ENCODE measurements around the gene TRIP10.
"Not testable (repeated sequence)": the region's sequence is repeated elsewhere in the genome, so short reads cannot be mapped to it uniquely, and the experiment has no call there.

TRIP10 gene

DNA sequence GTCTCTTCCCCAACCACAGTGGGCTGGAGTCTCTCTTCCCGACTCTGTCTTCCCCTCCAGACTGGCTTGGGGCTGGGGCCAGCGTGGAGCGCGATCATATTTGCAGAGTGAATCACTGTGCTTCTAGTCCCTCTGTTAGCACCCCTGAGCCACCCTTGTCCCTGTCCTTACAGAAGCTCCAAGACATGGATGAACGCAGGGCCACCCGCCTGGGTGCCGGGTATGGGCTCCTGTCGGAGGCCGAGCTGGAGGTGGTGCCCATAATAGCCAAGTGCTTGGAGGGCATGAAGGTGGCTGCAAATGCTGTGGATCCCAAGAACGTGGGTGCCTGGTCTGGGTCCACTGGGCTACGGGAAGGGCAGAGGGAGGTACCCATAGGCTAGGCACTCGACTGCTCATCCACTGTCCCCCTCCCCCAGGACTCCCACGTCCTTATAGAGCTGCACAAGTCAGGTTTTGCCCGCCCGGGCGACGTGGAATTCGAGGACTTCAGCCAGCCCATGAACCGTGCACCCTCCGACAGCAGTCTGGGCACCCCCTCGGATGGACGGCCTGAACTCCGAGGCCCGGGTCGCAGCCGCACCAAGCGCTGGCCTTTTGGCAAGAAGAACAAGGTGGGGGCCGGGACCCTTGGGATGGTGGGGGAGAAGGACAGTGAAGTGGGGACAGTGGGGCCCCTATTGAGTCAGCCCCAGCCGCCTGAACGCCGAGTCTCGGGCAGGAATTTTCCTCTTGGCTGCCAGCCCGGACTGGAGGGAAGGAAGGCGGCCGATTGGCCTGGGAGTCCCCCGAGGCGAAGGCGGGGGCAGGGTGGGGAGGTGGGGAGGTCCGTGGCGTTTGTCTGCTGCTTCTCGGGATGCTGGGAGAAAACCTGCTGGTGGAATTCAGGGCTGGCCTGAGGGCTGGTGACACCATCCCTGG lies 5.2 kb downstream of the TRIP10 start:
- no peak for DNase-seq (ENCODE audit: low spot score)
- in situ Hi-C loops (cut with MboI; ENCODE audit: low pct_unique_long_range_greater_than_20kb, low sequenced_read_pairs, unreplicated experiment): loop anchor here (10.0 kb wide), 1 partner anchor 120 kb away; no protein-coding TSS in a partner anchor
- TF ChIP-seq, protein P1, sequence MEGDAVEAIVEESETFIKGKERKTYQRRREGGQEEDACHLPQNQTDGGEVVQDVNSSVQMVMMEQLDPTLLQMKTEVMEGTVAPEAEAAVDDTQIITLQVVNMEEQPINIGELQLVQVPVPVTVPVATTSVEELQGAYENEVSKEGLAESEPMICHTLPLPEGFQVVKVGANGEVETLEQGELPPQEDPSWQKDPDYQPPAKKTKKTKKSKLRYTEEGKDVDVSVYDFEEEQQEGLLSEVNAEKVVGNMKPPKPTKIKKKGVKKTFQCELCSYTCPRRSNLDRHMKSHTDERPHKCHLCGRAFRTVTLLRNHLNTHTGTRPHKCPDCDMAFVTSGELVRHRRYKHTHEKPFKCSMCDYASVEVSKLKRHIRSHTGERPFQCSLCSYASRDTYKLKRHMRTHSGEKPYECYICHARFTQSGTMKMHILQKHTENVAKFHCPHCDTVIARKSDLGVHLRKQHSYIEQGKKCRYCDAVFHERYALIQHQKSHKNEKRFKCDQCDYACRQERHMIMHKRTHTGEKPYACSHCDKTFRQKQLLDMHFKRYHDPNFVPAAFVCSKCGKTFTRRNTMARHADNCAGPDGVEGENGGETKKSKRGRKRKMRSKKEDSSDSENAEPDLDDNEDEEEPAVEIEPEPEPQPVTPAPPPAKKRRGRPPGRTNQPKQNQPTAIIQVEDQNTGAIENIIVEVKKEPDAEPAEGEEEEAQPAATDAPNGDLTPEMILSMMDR (IDR thresholded peaks at IDR 0.05; ENCODE audit: extremely low read depth, insufficient read depth, missing control alignments): no peak

- TF ChIP-seq, protein P1 (IDR thresholded peaks at IDR 0.05; ENCODE audit: extremely low read depth, insufficient read depth, missing control alignments): no peak
- no peak for DNase-seq (ENCODE audit: low spot score)
- in situ Hi-C loops (cut with MboI; ENCODE audit: low pct_unique_long_range_greater_than_20kb, low sequenced_read_pairs, unreplicated experiment): loop anchor here (10.0 kb wide), 1 partner anchor 119 kb away; no protein-coding TSS in a partner anchor
Observed at GRCh38 chr19:6745965-6746364, 6.5 kb downstream of the TRIP10 start.

DNA sequence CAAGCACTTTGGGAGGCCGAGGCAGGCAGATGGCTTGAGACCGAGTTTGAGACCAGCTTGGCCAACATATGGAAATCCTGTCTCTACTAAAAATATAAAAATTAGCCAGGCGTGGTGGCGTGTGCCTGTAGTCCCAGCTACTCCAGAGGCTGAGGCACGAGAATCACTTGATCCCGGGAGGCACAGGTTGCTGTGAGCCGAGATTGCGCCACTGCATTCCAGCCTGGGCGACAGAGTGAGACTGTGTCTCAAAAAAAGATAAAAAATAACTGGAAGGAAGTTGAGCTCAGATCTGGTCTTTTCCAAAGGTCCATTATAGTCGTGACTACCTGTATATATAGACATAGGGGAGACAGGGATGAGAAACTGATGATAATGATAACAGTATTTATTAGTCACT lies 9.1 kb downstream of the TRIP10 start:
- not testable (repeated sequence) for DNase-seq (ENCODE audit: low spot score)
- in situ Hi-C loops (cut with MboI; ENCODE audit: low pct_unique_long_range_greater_than_20kb, low sequenced_read_pairs, unreplicated experiment): loop anchor here (10.0 kb wide), 1 partner anchor 116 kb away; no protein-coding TSS in a partner anchor

DNA sequence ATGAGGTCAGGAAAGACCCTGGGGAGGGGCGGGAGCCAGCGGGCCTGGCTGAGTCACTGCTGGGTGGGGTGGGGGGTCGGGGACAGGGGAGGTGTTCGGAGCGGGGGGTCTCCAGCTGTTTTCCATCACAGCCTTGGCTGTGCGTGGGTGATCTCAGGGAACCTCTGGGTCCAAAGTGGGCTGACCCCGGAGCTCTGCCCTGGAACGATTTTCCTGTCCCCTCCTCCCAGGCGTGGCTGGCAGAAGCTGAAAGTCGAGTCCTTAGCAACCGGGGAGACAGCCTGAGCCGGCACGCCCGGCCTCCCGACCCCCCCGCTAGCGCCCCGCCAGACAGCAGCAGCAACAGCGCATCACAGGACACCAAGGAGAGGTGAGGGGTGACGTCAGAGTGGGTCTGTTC lies 10.6 kb downstream of the TRIP10 start:
- no peak for DNase-seq (ENCODE audit: low spot score)
- in situ Hi-C loops (cut with MboI; ENCODE audit: low pct_unique_long_range_greater_than_20kb, low sequenced_read_pairs, unreplicated experiment): no loop called here
- TF ChIP-seq, protein P1 (IDR thresholded peaks at IDR 0.05; ENCODE audit: extremely low read depth, insufficient read depth, missing control alignments): no peak

DNA sequence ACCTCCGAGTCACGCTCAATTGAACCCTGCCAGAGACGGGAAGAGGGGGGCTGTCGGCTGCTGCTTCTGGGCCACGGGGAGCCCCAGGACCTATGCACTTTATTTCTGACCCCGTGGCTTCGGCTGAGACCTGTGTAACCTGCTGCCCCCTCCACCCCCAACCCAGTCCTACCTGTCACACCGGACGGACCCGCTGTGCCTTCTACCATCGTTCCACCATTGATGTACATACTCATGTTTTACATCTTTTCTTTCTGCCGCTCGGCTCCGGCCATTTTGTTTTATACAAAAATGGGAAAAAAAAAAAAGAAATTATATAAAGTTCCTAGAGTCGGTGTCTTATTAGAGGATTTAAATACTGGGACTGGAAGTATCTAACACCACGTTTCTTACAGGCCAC lies 11.7 kb downstream of the TRIP10 start:
- no peak for DNase-seq (ENCODE audit: low spot score)
- TF ChIP-seq, protein P1 (IDR thresholded peaks at IDR 0.05; ENCODE audit: extremely low read depth, insufficient read depth, missing control alignments): no peak
- in situ Hi-C loops (cut with MboI; ENCODE audit: low pct_unique_long_range_greater_than_20kb, low sequenced_read_pairs, unreplicated experiment): no loop called here

- TF ChIP-seq, protein P1 (IDR thresholded peaks at IDR 0.05; ENCODE audit: extremely low read depth, insufficient read depth, missing control alignments): no peak
- DNase-seq (ENCODE audit: low spot score): peak; percentile 36
- in situ Hi-C loops (cut with MboI; ENCODE audit: low pct_unique_long_range_greater_than_20kb, low sequenced_read_pairs, unreplicated experiment): no loop called here
Observed at GRCh38 chr19:6752256-6753177, 13.0 kb downstream of the TRIP10 start.
